ENCODE data around the gene THSD7A. TPM values are rescaled to one million over a fixed set of nuclear protein-coding genes. Genes with fewer than 3 reads are reported as not detected.

The THSD7A gene
- polyA plus RNA-seq, 1 donor (not counting 4 experiments of a cell fraction or from before 2014, with no cell fraction given): not detected

DNA sequence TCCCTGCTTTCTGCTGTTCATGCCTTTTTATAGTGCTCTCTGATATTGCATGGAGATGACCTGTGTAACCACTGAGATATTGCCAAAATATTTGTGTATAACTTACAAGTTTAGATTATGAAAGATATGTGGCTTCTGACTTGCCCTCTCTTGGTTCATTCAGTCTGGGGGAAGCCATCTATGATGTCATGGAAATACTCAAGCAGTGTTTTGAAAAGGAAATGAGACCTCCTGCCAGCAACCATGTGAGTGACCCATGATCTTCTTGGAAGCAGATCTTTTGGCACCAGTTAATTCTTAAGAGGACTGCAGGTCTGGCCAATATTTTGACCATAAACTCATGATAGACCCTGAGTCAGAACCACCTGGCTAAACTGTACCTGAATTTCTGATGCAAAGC lies 183.0 kb downstream of the THSD7A start:
- DNase-seq (ENCODE audit: low read depth, low spot score) (no peak), FAIRE-seq (no peak)
- Histone ChIP-seq H3K79me2 (ENCODE audit: control insufficient read depth, insufficient read depth, low read length) (no peaks in the 10 kb centered on the region), H3K9me3 (ENCODE audit: control insufficient read depth, low read depth, low read length) (no peaks in the 10 kb centered on the region), H2AFZ (ENCODE audit: control insufficient read depth, low read length) (no peak overlapping the region), H3K9ac (ENCODE audit: control insufficient read depth, extremely low read depth, insufficient read depth, low read length) (no peak overlapping the region), H3K4me2 (ENCODE audit: control insufficient read depth, extremely low read depth, insufficient read depth, low read depth, low read length) (no peak overlapping the region), H4K20me1 (ENCODE audit: control insufficient read depth, extremely low read depth, insufficient read depth, low read length) (no peaks in the 10 kb centered on the region), H3K9me1 (ENCODE audit: control insufficient read depth, extremely low read depth, insufficient read depth, low read length) (no peaks in the 10 kb centered on the region), H3K27ac (ENCODE audit: control insufficient read depth, insufficient read depth, low read length) (no peak overlapping the region), H3K4me1 (ENCODE audit: control insufficient read depth, extremely low read depth, insufficient read depth, low read length) (no peaks in the 10 kb centered on the region), H3K4me3 (ENCODE audit: control insufficient read depth in 2 of 3, extremely low read depth in 1 of 3, insufficient read depth in 2 of 3, low read depth in 1 of 3, low read length in 3 of 3) (no peak overlapping the region), H3K27me3 (ENCODE audit: control insufficient read depth, extremely low read depth, insufficient read depth, low read length) (no peaks in the 10 kb centered on the region), H3K36me3 (ENCODE audit: control insufficient read depth in 2 of 2, extremely low read depth in 1 of 2, insufficient read depth in 2 of 2, low read length in 2 of 2) (no peaks in the 10 kb centered on the region)
- dilution Hi-C loops (cut with MboI; ENCODE audit: extremely low pct_ligation_motif_present, low sequenced_read_pairs): no loop called here
- no peak for TF ChIP-seq EZH2 (IDR thresholded peaks at IDR 0.05; ENCODE audit: low read length)
- TF ChIP-seq, protein P1, sequence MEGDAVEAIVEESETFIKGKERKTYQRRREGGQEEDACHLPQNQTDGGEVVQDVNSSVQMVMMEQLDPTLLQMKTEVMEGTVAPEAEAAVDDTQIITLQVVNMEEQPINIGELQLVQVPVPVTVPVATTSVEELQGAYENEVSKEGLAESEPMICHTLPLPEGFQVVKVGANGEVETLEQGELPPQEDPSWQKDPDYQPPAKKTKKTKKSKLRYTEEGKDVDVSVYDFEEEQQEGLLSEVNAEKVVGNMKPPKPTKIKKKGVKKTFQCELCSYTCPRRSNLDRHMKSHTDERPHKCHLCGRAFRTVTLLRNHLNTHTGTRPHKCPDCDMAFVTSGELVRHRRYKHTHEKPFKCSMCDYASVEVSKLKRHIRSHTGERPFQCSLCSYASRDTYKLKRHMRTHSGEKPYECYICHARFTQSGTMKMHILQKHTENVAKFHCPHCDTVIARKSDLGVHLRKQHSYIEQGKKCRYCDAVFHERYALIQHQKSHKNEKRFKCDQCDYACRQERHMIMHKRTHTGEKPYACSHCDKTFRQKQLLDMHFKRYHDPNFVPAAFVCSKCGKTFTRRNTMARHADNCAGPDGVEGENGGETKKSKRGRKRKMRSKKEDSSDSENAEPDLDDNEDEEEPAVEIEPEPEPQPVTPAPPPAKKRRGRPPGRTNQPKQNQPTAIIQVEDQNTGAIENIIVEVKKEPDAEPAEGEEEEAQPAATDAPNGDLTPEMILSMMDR (optimal IDR thresholded peaks at IDR 0.05 in 1 of 3, IDR thresholded peaks at IDR 0.05 in 1 of 3, conservative IDR thresholded peaks at IDR 0.05 in 1 of 3; ENCODE audit: extremely low read depth in 1 of 3, insufficient read depth in 2 of 3, low read length in 3 of 3): no peak

DNA sequence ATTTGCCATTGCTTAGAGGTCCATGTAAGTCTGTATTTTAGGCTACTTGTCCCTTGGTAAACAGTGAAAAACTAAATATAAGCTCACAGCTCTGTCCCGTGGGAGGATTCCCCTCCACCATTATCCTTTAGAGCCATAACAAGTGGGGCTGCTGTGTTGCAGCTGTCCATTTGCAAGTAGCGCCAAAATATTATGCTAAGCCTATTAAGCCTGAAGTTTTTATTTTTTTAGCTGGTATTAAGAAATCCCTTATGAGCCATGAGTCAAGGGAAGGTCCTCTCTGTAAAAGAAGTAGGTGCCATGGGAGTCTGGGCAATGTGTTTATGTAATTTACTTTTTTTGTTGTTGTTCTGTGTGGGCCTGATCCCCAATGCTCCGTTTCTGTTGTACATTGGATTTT lies 183.9 kb downstream of the THSD7A start:
- no peak overlapping the region for H3K9ac ChIP-seq (ENCODE audit: control insufficient read depth, extremely low read depth, insufficient read depth, low read length)
- no peak overlapping the region for H3K27ac ChIP-seq (ENCODE audit: control insufficient read depth, insufficient read depth, low read length)
- no peak overlapping the region for H3K4me3 ChIP-seq (ENCODE audit: control insufficient read depth in 2 of 3, extremely low read depth in 1 of 3, insufficient read depth in 2 of 3, low read depth in 1 of 3, low read length in 3 of 3)
- no peaks in the 10 kb centered on the region for H3K27me3 ChIP-seq (ENCODE audit: control insufficient read depth, extremely low read depth, insufficient read depth, low read length)
- TF ChIP-seq, protein P1 (optimal IDR thresholded peaks at IDR 0.05 in 1 of 3, IDR thresholded peaks at IDR 0.05 in 1 of 3, conservative IDR thresholded peaks at IDR 0.05 in 1 of 3; ENCODE audit: extremely low read depth in 1 of 3, insufficient read depth in 2 of 3, low read length in 3 of 3): no peak
- no peak for TF ChIP-seq EZH2 (IDR thresholded peaks at IDR 0.05; ENCODE audit: low read length)
- H3K4me1 ChIP-seq (ENCODE audit: control insufficient read depth, extremely low read depth, insufficient read depth, low read length): no peaks in the 10 kb centered on the region
- H3K4me2 ChIP-seq (ENCODE audit: control insufficient read depth, extremely low read depth, insufficient read depth, low read depth, low read length): no peak overlapping the region
- DNase-seq (ENCODE audit: low read depth, low spot score) (no peak), FAIRE-seq (no peak)
- no peaks in the 10 kb centered on the region for H3K9me1 ChIP-seq (ENCODE audit: control insufficient read depth, extremely low read depth, insufficient read depth, low read length)
- dilution Hi-C loops (cut with MboI; ENCODE audit: extremely low pct_ligation_motif_present, low sequenced_read_pairs): no loop called here
- no peaks in the 10 kb centered on the region for H3K79me2 ChIP-seq (ENCODE audit: control insufficient read depth, insufficient read depth, low read length)
- H3K36me3 ChIP-seq (ENCODE audit: control insufficient read depth in 2 of 2, extremely low read depth in 1 of 2, insufficient read depth in 2 of 2, low read length in 2 of 2): no peaks in the 10 kb centered on the region
- H3K9me3 ChIP-seq (ENCODE audit: control insufficient read depth, low read depth, low read length): no peaks in the 10 kb centered on the region
- no peak overlapping the region for H2AFZ ChIP-seq (ENCODE audit: control insufficient read depth, low read length)
- no peaks in the 10 kb centered on the region for H4K20me1 ChIP-seq (ENCODE audit: control insufficient read depth, extremely low read depth, insufficient read depth, low read length)

Data from keratinocyte (primary cell).